Activated T-cell treated with anti-CD3 and anti-CD28 coated beads for 24 hours (primary cell): ENCODE results near the gene MRPL50.

ENCODE experiments used
- DNase-seq: peaks from one replicate; pipeline ENCODE4 v3.0.0-alpha.2; 2020; ENCODE audit warnings: low read depth

The MRPL50 gene

GRCh38 chr9:101398068-101398929 is at the start of gene MRPL50, which contains the start of gene ZNF189:
Gene MRPL50 (minus strand): TSS chr9:101398618. CDS start chr9:101398592, 26 bp downstream.
Gene ZNF189 (plus strand): TSS chr9:101398851. CDS start chr9:101399157, 306 bp downstream.
- DNase-seq = peak; percentile 94

GRCh38 chr9:101446732-101447131 is 48.3 kb upstream of the MRPL50 start:
- no peak for DNase-seq

DNA sequence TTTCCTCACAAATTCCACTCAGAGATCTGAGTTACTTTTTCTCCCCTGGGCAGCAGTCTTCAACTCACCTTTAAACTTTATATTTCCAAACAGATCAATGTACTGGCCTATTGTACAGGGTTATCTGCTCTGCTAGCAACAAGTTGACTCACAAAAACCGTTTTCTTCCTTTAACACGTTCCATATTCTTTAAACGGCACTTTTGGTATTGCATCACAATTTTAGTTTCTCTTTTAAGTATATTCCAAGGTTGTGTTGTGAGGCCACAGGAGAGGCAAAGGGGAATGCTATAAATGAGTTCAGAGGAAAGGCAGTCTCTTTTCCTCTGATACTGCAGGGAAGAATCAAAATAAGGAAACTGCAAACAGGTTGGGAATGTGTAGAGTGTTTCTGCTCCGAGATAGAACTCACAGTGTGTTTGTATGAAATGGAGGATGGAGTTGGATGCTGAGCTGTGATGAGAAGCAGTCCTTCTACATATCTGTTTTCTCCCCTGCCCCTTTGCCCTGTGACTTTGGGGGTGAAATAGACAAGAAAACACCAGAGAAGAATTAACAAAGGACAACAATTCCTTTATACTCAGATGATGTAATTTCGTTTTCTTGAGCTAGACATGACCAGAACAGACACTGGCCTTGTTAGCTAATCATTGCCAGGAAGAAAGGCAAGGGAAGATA is 47.1 kb upstream of the MRPL50 start:
- no peak for DNase-seq

DNA sequence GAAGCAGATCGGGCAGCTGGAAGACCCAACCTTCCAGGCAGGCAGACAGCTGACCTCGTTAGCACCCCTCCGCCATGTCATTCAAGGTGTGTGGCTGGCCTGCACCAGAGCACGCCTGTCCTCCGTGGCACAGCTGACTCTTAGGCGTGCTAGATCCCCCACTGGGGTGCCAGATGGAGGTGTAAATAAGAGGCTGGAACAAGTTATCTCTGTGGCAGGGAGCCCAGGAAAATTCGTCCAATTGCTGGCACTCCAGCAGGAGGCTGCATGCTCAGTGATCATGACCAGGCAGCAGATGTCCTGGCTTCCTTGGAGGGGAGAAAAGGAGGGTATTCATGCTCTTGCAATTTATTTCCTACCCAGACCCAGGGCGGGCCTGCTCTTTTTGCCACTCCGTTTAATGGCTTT is 45.0 kb upstream of the MRPL50 start:
- no peak for DNase-seq

DNA sequence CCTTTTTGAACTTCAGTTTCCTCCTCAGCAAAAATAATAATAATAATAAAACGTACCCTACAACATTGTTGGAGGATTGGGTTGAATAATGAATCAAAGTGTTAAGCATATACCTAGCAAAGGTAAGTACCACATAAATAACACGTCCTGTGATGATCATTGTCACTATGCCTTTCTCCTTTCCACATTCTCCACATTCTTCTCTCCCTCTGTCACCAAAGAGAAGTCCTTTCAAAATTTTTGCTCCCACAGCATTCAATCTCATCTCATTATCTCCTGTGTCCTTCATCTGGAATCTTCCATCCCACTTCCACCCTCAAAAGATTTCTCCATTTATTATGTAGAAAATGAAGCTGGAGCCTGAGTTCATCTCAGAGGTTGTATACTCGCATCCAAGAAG is 44.3 kb upstream of the MRPL50 start:
- DNase-seq = no peak

GRCh38 chr9:101442318-101442717 is 43.9 kb upstream of the MRPL50 start:
- DNase-seq = no peak

DNA sequence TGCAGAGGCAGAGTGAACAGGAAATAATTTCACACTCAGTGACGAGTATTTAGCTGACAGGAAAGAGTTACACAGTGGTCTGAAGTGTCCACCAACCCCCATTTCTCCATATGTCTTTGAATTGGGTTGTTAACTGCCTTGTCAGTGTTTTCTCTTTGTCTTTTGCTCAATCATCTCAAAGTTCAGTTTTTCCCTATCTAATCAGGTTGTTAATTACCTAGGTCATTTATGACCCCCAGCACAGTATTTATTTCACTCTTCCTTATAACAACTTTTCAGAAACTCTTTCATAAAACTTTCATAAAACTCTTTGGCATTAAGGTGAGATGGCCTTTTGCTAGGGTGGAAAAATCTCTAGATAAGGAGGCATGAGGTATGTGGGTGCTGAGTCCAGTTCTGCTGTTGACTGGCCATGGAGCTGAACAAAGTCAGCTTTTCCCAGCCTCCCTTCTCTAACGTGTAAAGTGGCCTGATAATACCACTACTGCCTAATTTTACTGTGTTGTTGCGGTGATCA is 42.4 kb upstream of the MRPL50 start:
- no peak for DNase-seq

DNA sequence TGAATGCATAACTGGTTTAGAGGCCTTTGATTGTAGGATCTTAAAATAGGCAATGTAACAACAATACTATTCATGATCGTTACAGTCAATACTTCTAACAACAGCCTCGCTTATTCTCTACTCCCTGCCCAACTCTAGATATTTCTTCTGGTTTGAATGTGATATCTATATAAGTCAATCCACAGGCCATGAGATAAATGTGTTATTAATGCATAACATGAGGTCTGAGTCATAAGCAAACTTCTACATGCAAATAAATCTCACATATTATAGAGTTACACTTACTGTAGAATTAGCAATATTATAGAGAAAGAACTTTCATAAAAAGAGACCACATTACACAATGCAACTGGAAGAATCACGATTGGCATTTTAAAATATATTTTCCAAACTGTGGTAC is 40.1 kb upstream of the MRPL50 start:
- no peak for DNase-seq

- DNase-seq = no peak
Observed at GRCh38 chr9:101437806-101438232, 39.4 kb upstream of the MRPL50 start.

DNA sequence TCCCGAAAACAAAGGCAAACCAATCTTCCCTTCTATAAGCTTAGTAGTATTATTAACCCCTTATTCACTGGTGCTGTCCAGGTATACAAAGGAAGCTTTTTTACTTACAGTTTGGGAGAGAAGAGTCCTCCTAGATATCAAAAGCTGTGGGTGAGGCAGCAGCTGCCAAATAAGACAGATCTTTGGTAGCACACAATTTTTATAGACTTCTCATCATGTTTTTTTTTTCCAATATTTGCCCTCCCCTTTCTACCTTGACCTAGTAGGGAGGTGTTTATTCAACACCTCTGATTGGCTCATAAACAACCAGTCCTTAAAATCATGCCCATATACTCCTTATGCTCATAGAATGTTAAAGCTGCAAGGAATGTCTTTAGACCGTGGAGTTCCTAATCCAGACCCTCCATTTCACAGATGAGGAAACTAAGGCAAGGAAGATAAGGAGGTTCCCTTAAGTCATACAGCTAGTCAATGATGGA is 37.2 kb upstream of the MRPL50 start, which contains the start of gene ALDOB:
Gene ALDOB (minus strand): TSS at position 174 of the 479 bp plus-strand sequence. CDS start 4,887 bp downstream, outside the sequence.
- no peak for DNase-seq

DNA sequence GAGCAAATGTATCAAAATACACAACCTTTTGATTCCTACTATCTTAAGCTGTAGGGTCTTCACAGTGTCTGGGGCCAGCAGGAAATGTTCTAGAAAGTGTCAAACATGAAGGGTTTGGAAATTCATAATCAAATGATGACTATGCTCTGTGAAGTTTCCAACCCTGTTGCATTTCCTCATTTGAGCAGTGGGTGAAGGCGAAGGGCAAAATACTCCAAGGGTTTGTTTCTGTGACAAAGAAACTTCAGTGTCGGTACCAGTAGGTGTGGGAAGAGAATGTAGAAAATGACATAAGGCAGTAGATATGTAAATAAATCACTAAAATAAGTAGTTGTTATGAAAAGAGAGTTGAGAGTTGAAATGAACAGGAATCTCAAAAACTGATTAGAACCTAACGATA is 36.6 kb upstream of the MRPL50 start:
- DNase-seq = no peak

- DNase-seq = no peak
Observed at GRCh38 chr9:101433229-101433628, 34.8 kb upstream of the MRPL50 start.

DNA sequence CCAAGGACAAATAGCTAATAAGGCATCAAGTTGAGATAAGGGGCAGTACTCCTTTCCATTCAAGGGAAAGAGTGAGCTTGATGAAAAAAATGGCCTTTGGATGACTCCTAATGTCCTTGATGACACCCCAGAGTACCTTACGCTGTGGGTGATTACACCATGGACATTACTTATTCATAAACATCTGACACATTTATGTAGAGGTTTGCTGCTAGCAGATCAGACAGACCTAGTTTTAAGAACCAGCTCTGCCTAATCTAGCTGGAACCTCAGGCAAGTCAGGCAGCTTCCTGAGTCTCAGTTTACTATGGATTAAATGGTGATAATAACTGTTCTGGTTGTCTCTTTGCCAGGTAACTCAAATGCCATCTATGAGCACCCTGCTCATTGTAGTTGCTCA is 34.3 kb upstream of the MRPL50 start:
- DNase-seq = no peak

- DNase-seq = no peak
Observed at GRCh38 chr9:101432171-101432570, 33.8 kb upstream of the MRPL50 start.

DNA sequence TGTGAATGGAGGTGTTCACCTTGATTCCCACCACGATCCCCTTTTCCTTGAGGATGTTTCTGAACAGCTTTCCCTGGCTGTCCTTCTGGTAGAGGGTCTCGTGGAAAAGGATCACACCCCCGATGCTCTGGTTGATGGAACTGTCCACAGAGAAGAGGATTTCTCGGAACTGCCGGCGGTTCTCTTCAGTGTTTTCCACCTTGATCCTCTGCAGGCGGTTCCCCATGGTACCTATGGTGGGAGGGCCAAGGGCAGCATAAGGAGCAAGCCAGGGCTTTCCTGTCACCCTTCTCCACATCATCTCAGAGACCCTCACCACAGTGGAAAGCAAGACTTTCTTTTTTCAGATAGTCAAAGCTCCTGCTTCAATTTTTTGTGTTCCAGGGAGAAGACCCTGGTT is 31.3 kb upstream of the MRPL50 start:
- no peak for DNase-seq

- DNase-seq = no peak
Observed at GRCh38 chr9:101428909-101429308, 30.5 kb upstream of the MRPL50 start.

DNA sequence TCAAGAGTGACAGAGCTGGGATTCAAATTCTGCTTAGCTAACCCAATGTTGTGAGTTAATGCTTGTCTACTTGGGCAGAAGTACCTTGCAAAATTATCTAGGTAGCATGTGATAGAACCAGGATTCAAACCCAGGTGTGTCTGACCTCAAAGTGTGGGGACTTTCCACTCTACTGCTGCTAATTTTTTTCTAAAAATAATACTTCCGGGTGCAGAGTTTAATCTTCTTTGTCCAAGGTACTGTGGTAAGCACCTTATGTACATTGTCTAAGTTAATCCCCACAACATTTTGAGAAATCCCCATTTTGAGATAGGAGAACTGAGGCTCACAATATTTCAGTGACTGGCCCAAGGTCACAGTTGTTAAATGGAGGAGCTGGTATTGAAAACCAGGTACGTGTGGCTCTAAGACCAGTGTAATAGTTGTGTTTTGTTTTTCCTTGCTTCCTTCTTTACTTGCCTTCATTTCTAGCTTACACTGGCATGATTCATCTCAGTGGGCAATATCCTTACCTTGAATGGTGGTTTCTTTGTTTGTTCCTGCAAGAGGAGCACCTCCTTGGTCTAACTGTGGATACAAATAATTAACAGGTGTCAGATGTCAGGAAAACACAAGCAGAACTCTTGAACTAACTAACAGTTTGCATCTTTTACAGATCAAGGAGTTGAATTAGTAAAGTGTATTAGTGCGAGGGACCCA is 29.7 kb upstream of the MRPL50 start:
- DNase-seq = no peak

- DNase-seq = no peak
Observed at GRCh38 chr9:101427358-101427757, 28.9 kb upstream of the MRPL50 start.

GRCh38 chr9:101421653-101422065 is 23.2 kb upstream of the MRPL50 start:
- DNase-seq = no peak

GRCh38 chr9:101419863-101420262 is 21.4 kb upstream of the MRPL50 start:
- DNase-seq = no peak

- no peak for DNase-seq
Observed at GRCh38 chr9:101418518-101419430, 20.4 kb upstream of the MRPL50 start.
